Anterior cingulate cortex (tissue), 58 donors: ENCODE results near the gene CAPN7.
"Not testable (repeated sequence)": the region's sequence is repeated elsewhere in the genome, so short reads cannot be mapped to it uniquely, and the experiment has no call there.

Experiments used
- DNase-seq, 58 donors: peaks; one replicate each; lab custom pipeline; 2025; lab: John Stamatoyannopoulos, UW

The CAPN7 gene

GRCh38 chr3:15205934-15206661 is at the start of gene CAPN7:
CAPN7 (plus strand) TSS chr3:15206246; CDS start chr3:15206496, 250 bp downstream.
- no peak for DNase-seq

- DNase-seq, result no peak
These were observed 48.6 kb upstream of the CAPN7 start for GRCh38 chr3:15157441-15157840.

- DNase-seq, result no peak
These were observed 46.4 kb upstream of the CAPN7 start for GRCh38 chr3:15159501-15160136.

- no peak for DNase-seq
These were observed 45.4 kb upstream of the CAPN7 start for GRCh38 chr3:15160662-15161061.

GRCh38 chr3:15161133-15161532 is 44.9 kb upstream of the CAPN7 start:
- DNase-seq, result no peak

- DNase-seq, result not testable (repeated sequence)
These were observed 42.4 kb upstream of the CAPN7 start for GRCh38 chr3:15163656-15164055.

GRCh38 chr3:15164340-15164739 is 41.7 kb upstream of the CAPN7 start:
- no peak for DNase-seq

- no peak for DNase-seq
These were observed 41.0 kb upstream of the CAPN7 start for GRCh38 chr3:15165061-15165460.

GRCh38 chr3:15166391-15166790 is 39.7 kb upstream of the CAPN7 start:
- not testable (repeated sequence) for DNase-seq

GRCh38 chr3:15171096-15171495 is 35.0 kb upstream of the CAPN7 start:
- no peak for DNase-seq

GRCh38 chr3:15172806-15173205 is 33.2 kb upstream of the CAPN7 start:
- no peak for DNase-seq

- DNase-seq, result no peak
These were observed 31.1 kb upstream of the CAPN7 start for GRCh38 chr3:15174953-15175352.

- no peak for DNase-seq
These were observed 30.4 kb upstream of the CAPN7 start for GRCh38 chr3:15175605-15176004.

GRCh38 chr3:15180042-15180611 is 25.9 kb upstream of the CAPN7 start:
- DNase-seq, result no peak

GRCh38 chr3:15181511-15181910 is 24.5 kb upstream of the CAPN7 start:
- DNase-seq, result no peak

- DNase-seq, result no peak
These were observed 24.1 kb upstream of the CAPN7 start for GRCh38 chr3:15181963-15182362.

- no peak for DNase-seq
These were observed 23.0 kb upstream of the CAPN7 start for GRCh38 chr3:15183011-15183410.

- no peak for DNase-seq
These were observed 20.6 kb upstream of the CAPN7 start for GRCh38 chr3:15185404-15185803.

GRCh38 chr3:15186101-15186476 is 20.0 kb upstream of the CAPN7 start:
- no peak for DNase-seq

GRCh38 chr3:15186477-15187164 is 19.4 kb upstream of the CAPN7 start:
- not testable (repeated sequence) for DNase-seq

GRCh38 chr3:15197340-15198029 is 8.6 kb upstream of the CAPN7 start:
- no peak for DNase-seq
